ENCODE data around the gene LCN10.

The LCN10 gene

GRCh38 chr9:136694872-136695247 lies 47.9 kb downstream of the LCN10 start:
- TF ChIP-seq FOXK2 (IDR thresholded peaks at IDR 0.05) (no peak), ARNT (IDR thresholded peaks at IDR 0.05) (no peak), L3MBTL2 (conservative IDR thresholded peaks at IDR 0.05) (no peak), CTBP1 (IDR thresholded peaks at IDR 0.05; ENCODE audit: borderline replicate concordance) (no peak), BHLHE40 (IDR thresholded peaks at IDR 0.05; ENCODE audit: borderline replicate concordance) (no peak)
- POLR2A ChIA-PET = no interaction called here
- no peak for DNase-seq (ENCODE audit: extremely low spot score)
- CTCF ChIA-PET = interaction anchor here (0.6 to 2.6 kb wide), 2 partner anchors 17 to 23 kb away, joined by 3 to 9 read pairs; no protein-coding TSS in a partner anchor

GRCh38 chr9:136694163-136694871 lies 48.4 kb downstream of the LCN10 start:
- CTCF ChIA-PET = interaction anchor here (0.6 to 2.6 kb wide), 2 partner anchors 16 to 23 kb away, joined by 3 to 9 read pairs; no protein-coding TSS in a partner anchor
- POLR2A ChIA-PET = no interaction called here
- TF ChIP-seq PKNOX1 (IDR thresholded peaks at IDR 0.05) (no peak), FOXK2 (IDR thresholded peaks at IDR 0.05) (no peak), ARNT (IDR thresholded peaks at IDR 0.05) (no peak), SP1 (IDR thresholded peaks at IDR 0.05) (no peak), FOXM1 (IDR thresholded peaks at IDR 0.05; ENCODE audit: borderline replicate concordance) (no peak), L3MBTL2 (conservative IDR thresholded peaks at IDR 0.05) (no peak), ELF4 (IDR thresholded peaks at IDR 0.05) (no peak), LEF1 (IDR thresholded peaks at IDR 0.05; ENCODE audit: borderline replicate concordance) (no peak), BHLHE40 (IDR thresholded peaks at IDR 0.05; ENCODE audit: borderline replicate concordance) (no peak), TARDBP (IDR thresholded peaks at IDR 0.05) (no peak), FOXA1 (IDR thresholded peaks at IDR 0.05) (no peak), HDGF (IDR thresholded peaks at IDR 0.05; ENCODE audit: borderline replicate concordance) (no peak), NFRKB (IDR thresholded peaks at IDR 0.05) (no peak), CTBP1 (IDR thresholded peaks at IDR 0.05; ENCODE audit: borderline replicate concordance) (no peak), SUZ12 (IDR thresholded peaks at IDR 0.05) (no peak), ZNF384 (IDR thresholded peaks at IDR 0.05) (no peak)
- DNase-seq (ENCODE audit: extremely low spot score) = peak; percentile 81

- CTCF ChIA-PET = interaction anchor here (2.6 kb wide), 1 partner anchor 22 kb away, joined by 9 read pairs; no protein-coding TSS in a partner anchor
- no peak for TF ChIP-seq LEF1 (IDR thresholded peaks at IDR 0.05; ENCODE audit: borderline replicate concordance)
- TF ChIP-seq PKNOX1 (IDR thresholded peaks at IDR 0.05) = no peak
- TF ChIP-seq ZNF384 (IDR thresholded peaks at IDR 0.05) = no peak
- no peak for TF ChIP-seq SP1 (IDR thresholded peaks at IDR 0.05)
- TF ChIP-seq FOXK2 (IDR thresholded peaks at IDR 0.05) = no peak
- no peak for TF ChIP-seq FOXA1 (IDR thresholded peaks at IDR 0.05)
- TF ChIP-seq NFRKB (IDR thresholded peaks at IDR 0.05) = no peak
- no peak for TF ChIP-seq FOXM1 (IDR thresholded peaks at IDR 0.05; ENCODE audit: borderline replicate concordance)
- TF ChIP-seq L3MBTL2 (conservative IDR thresholded peaks at IDR 0.05) = no peak
- TF ChIP-seq BHLHE40 (IDR thresholded peaks at IDR 0.05; ENCODE audit: borderline replicate concordance) = no peak
- no peak for DNase-seq (ENCODE audit: extremely low spot score)
- POLR2A ChIA-PET = no interaction called here
Observed at GRCh38 chr9:136693490-136694162, 49.1 kb downstream of the LCN10 start.

GRCh38 chr9:136693135-136693489 lies 49.6 kb downstream of the LCN10 start:
- TF ChIP-seq FOXM1 (IDR thresholded peaks at IDR 0.05; ENCODE audit: borderline replicate concordance) = no peak
- TF ChIP-seq ZNF384 (IDR thresholded peaks at IDR 0.05) = no peak
- TF ChIP-seq LEF1 (IDR thresholded peaks at IDR 0.05; ENCODE audit: borderline replicate concordance) = no peak
- no peak for TF ChIP-seq CTBP1 (IDR thresholded peaks at IDR 0.05; ENCODE audit: borderline replicate concordance)
- TF ChIP-seq FOXA1 (IDR thresholded peaks at IDR 0.05) = no peak
- TF ChIP-seq TARDBP (IDR thresholded peaks at IDR 0.05) = no peak
- no peak for TF ChIP-seq ELF4 (IDR thresholded peaks at IDR 0.05)
- ChIA-PET CTCF (no interaction called here), POLR2A (no interaction called here)
- DNase-seq (ENCODE audit: extremely low spot score) = no peak

- TF ChIP-seq BHLHE40 (IDR thresholded peaks at IDR 0.05; ENCODE audit: borderline replicate concordance) = no peak
- TF ChIP-seq FOXM1 (IDR thresholded peaks at IDR 0.05; ENCODE audit: borderline replicate concordance) = no peak
- TF ChIP-seq TARDBP (IDR thresholded peaks at IDR 0.05) = no peak
- TF ChIP-seq FOXK2 (IDR thresholded peaks at IDR 0.05) = no peak
- no peak for TF ChIP-seq ZNF384 (IDR thresholded peaks at IDR 0.05)
- TF ChIP-seq HDGF (IDR thresholded peaks at IDR 0.05; ENCODE audit: borderline replicate concordance) = no peak
- TF ChIP-seq ELF4 (IDR thresholded peaks at IDR 0.05) = no peak
- DNase-seq (ENCODE audit: extremely low spot score) = no peak
- ChIA-PET POLR2A (no interaction called here), CTCF (no interaction called here)
Observed at GRCh38 chr9:136692185-136693134, 50.3 kb downstream of the LCN10 start.

Data from HEK293T (cell line).